ENCODE results near the gene HOXB1. TPM values are rescaled to one million over a fixed set of nuclear protein-coding genes. Genes with fewer than 3 reads are reported as not detected.

HOXB1 gene
- total RNA-seq, 1 experiment from 2014 or later: not detected

DNA sequence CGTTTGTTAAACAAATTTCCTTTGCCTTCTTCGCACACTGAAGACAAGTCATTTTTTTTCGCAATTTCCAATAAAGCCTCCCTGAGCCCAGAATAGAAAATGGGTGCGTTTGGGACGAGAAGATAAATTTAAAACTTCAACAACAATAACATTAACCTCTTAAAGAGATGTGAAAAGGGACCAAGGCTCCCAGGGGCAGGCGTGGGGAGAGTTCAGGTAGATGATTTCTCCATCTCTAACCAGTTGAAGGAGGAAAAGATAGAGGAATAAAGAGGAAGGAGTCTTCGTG is 48.6 kb upstream of the HOXB1 start:
- in situ Hi-C loops (cut with HindIII; ENCODE audit: low pct_unique_long_range_greater_than_20kb, low sequenced_read_pairs): no loop called here
- intact Hi-C loops (cut with micrococcal nuclease; ENCODE audit: unreplicated experiment): no loop called here
- POLR2A ChIA-PET: interaction anchor here (0.6 kb wide), 1 partner anchor 21 kb away, joined by 7 read pairs; no protein-coding TSS in a partner anchor
- no TSS peak for BruUV-seq (replicated peaks)
- ATAC-seq (no peak), DNase-seq (ENCODE audit: low read depth, low spot score) (no peak)
- Histone ChIP-seq H3K4me3 (ENCODE audit: low read depth in 2 of 2, low read length in 2 of 2) (peak overlapping the region; percentile 70 to 99), H3K27me3 (ENCODE audit: control insufficient read depth, insufficient read depth, low read length) (no peaks in the 10 kb centered on the region), H3K27ac (ENCODE audit: low read length) (peak overlapping the region; percentile 99), H3K4me1 (ENCODE audit: control insufficient read depth, insufficient read depth, low read length) (peaks cover 78% of the 10 kb centered on the region), H3K36me3 (ENCODE audit: control insufficient read depth, insufficient read depth, low read length) (peaks cover 9% of the 10 kb centered on the region), H3K9me3 (ENCODE audit: control insufficient read depth, insufficient read depth, low read depth, low read length) (no peaks in the 10 kb centered on the region)
- CTCF ChIA-PET: interaction anchor here (0.6 to 0.7 kb wide), 4 partner anchors 244 to 1087 kb away, joined by 4 to 9 read pairs (median 6); no protein-coding TSS in a partner anchor
- TF ChIP-seq POLR2AphosphoS5 (IDR thresholded peaks at IDR 0.05; ENCODE audit: low read depth, low read length) (no peak), SIN3A (IDR thresholded peaks at IDR 0.05; ENCODE audit: borderline replicate concordance, insufficient read depth, low read depth, low read length) (no peak), TCF7L2 (IDR thresholded peaks at IDR 0.05; ENCODE audit: low read depth, low read length) (no peak)
- TF ChIP-seq, protein P1, sequence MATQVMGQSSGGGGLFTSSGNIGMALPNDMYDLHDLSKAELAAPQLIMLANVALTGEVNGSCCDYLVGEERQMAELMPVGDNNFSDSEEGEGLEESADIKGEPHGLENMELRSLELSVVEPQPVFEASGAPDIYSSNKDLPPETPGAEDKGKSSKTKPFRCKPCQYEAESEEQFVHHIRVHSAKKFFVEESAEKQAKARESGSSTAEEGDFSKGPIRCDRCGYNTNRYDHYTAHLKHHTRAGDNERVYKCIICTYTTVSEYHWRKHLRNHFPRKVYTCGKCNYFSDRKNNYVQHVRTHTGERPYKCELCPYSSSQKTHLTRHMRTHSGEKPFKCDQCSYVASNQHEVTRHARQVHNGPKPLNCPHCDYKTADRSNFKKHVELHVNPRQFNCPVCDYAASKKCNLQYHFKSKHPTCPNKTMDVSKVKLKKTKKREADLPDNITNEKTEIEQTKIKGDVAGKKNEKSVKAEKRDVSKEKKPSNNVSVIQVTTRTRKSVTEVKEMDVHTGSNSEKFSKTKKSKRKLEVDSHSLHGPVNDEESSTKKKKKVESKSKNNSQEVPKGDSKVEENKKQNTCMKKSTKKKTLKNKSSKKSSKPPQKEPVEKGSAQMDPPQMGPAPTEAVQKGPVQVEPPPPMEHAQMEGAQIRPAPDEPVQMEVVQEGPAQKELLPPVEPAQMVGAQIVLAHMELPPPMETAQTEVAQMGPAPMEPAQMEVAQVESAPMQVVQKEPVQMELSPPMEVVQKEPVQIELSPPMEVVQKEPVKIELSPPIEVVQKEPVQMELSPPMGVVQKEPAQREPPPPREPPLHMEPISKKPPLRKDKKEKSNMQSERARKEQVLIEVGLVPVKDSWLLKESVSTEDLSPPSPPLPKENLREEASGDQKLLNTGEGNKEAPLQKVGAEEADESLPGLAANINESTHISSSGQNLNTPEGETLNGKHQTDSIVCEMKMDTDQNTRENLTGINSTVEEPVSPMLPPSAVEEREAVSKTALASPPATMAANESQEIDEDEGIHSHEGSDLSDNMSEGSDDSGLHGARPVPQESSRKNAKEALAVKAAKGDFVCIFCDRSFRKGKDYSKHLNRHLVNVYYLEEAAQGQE (IDR thresholded peaks at IDR 0.05; ENCODE audit: insufficient read depth in 1 of 2, low read depth in 2 of 2, low read length in 1 of 2): 0 out of 4 replicates have a peak, but pooled peaks of 1 of the 2 experiments have one; percentile 35
- TF ChIP-seq, protein P2, sequence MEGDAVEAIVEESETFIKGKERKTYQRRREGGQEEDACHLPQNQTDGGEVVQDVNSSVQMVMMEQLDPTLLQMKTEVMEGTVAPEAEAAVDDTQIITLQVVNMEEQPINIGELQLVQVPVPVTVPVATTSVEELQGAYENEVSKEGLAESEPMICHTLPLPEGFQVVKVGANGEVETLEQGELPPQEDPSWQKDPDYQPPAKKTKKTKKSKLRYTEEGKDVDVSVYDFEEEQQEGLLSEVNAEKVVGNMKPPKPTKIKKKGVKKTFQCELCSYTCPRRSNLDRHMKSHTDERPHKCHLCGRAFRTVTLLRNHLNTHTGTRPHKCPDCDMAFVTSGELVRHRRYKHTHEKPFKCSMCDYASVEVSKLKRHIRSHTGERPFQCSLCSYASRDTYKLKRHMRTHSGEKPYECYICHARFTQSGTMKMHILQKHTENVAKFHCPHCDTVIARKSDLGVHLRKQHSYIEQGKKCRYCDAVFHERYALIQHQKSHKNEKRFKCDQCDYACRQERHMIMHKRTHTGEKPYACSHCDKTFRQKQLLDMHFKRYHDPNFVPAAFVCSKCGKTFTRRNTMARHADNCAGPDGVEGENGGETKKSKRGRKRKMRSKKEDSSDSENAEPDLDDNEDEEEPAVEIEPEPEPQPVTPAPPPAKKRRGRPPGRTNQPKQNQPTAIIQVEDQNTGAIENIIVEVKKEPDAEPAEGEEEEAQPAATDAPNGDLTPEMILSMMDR (IDR thresholded peaks at IDR 0.05): no peak

DNA sequence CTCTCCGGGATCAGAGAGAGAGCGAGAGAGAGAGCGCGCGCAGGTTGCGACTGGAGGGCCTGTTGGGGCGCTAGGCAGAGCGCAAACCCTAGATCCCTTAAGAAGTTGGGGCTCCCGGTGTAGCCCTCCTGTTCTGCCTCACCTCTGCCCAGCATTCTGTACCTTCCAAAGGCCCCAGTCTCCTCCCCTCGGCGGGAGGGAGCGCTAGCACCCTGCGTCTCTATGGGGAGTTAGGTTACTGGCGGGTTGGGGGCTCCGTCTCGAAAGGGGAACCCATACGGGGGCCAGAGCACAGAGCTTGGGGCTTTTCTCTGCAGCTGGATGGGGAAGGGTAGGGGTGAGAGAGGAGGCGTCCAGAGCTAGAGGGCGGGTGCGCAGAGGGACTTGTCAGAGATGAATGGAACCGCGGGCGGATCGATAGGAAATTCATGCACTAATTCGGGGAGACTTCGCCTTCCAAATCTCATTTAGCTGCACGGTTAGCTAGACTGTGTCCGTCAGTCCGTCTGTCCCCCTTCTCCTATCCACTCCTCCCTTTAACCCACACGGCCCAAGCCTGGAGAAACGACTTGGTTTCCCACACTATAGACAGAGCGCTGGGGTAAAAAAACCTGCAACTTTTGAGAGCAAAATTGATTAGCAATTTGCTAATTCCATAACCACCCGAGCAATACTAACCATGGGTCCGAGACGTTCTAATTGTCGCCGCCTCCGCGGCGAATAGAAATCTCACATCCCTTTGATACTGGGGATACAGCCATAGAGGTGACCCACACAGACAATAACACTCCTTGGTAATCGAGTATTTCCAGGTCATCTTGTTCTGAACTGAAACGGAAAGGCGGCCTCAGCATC is 48.0 kb upstream of the HOXB1 start:
- ATAC-seq: peak; percentile 2; the same call in 1 of the 2 replicates
- in situ Hi-C loops (cut with HindIII; ENCODE audit: low pct_unique_long_range_greater_than_20kb, low sequenced_read_pairs) (no loop called here), intact Hi-C loops (cut with micrococcal nuclease; ENCODE audit: unreplicated experiment) (no loop called here)
- Histone ChIP-seq H3K4me1 (ENCODE audit: control insufficient read depth, insufficient read depth, low read length) (peaks cover 78% of the 10 kb centered on the region), H3K36me3 (ENCODE audit: control insufficient read depth, insufficient read depth, low read length) (peaks cover 9% of the 10 kb centered on the region), H3K9me3 (ENCODE audit: control insufficient read depth, insufficient read depth, low read depth, low read length) (no peaks in the 10 kb centered on the region), H3K27ac (ENCODE audit: low read length) (peak overlapping the region; percentile 99), H3K4me3 (ENCODE audit: low read depth in 2 of 2, low read length in 2 of 2) (peak overlapping the region; percentile 70 to 99), H3K27me3 (ENCODE audit: control insufficient read depth, insufficient read depth, low read length) (no peaks in the 10 kb centered on the region)
- no peak for DNase-seq (ENCODE audit: low read depth, low spot score)
- POLR2A ChIA-PET: no interaction called here
- BruUV-seq (replicated peaks): TSS peak; percentile 64
- CTCF ChIA-PET: interaction anchor here (0.6 kb wide), 1 partner anchor 408 kb away, joined by 7 read pairs; no protein-coding TSS in a partner anchor
- no peak; the same call in 1 of the 2 replicates for TF ChIP-seq POLR2AphosphoS5 (IDR thresholded peaks at IDR 0.05; ENCODE audit: low read depth, low read length)
- peak; percentile 83 for TF ChIP-seq TCF7L2 (IDR thresholded peaks at IDR 0.05; ENCODE audit: low read depth, low read length)
- TF ChIP-seq, protein P2 (IDR thresholded peaks at IDR 0.05): no peak
